DLD1 (cell line): ENCODE results near the gene SCUBE3.

Experiments
- in situ Hi-C: cut with HindIII; loops from 2 replicates; pipeline ENCODE4 v1.10.0; 2017; ENCODE audit warnings: low sequenced_read_pairs

SCUBE3 gene

GRCh38 chr6:35209081-35209480 lies 4.7 kb upstream of the SCUBE3 start:
- in situ Hi-C loops = no loop called here

- in situ Hi-C loops = no loop called here
Measured at GRCh38 chr6:35209622-35210247, 4.0 kb upstream of the SCUBE3 start.

GRCh38 chr6:35213298-35213791 lies 411 bp upstream of the SCUBE3 start:
- in situ Hi-C loops = no loop called here

GRCh38 chr6:35214869-35215664 lies 1.3 kb downstream of the SCUBE3 start:
- in situ Hi-C loops = no loop called here

- in situ Hi-C loops = no loop called here
Measured at GRCh38 chr6:35215665-35216411, 2.1 kb downstream of the SCUBE3 start.

- in situ Hi-C loops = no loop called here
Measured at GRCh38 chr6:35216412-35216732, 2.6 kb downstream of the SCUBE3 start.

- in situ Hi-C loops = no loop called here
Measured at GRCh38 chr6:35216851-35217811, 3.4 kb downstream of the SCUBE3 start.

GRCh38 chr6:35218021-35218420 lies 4.3 kb downstream of the SCUBE3 start:
- in situ Hi-C loops = no loop called here

GRCh38 chr6:35218456-35218855 lies 4.7 kb downstream of the SCUBE3 start:
- in situ Hi-C loops = no loop called here

- in situ Hi-C loops = no loop called here
Measured at GRCh38 chr6:35219683-35220326, 6.0 kb downstream of the SCUBE3 start.

GRCh38 chr6:35220711-35221110 lies 7.0 kb downstream of the SCUBE3 start:
- in situ Hi-C loops = no loop called here

- in situ Hi-C loops = no loop called here
Measured at GRCh38 chr6:35223396-35223795, 9.6 kb downstream of the SCUBE3 start.

GRCh38 chr6:35224720-35225119 lies 11.0 kb downstream of the SCUBE3 start:
- in situ Hi-C loops = no loop called here

- in situ Hi-C loops = no loop called here
Measured at GRCh38 chr6:35228481-35228880, 14.7 kb downstream of the SCUBE3 start.

GRCh38 chr6:35229304-35229703 lies 15.5 kb downstream of the SCUBE3 start:
- in situ Hi-C loops = no loop called here

- in situ Hi-C loops = no loop called here
Measured at GRCh38 chr6:35230498-35230897, 16.7 kb downstream of the SCUBE3 start.

GRCh38 chr6:35230950-35231349 lies 17.2 kb downstream of the SCUBE3 start:
- in situ Hi-C loops = no loop called here

- in situ Hi-C loops = no loop called here
Measured at GRCh38 chr6:35231563-35231962, 17.8 kb downstream of the SCUBE3 start.

GRCh38 chr6:35234901-35235300 lies 21.1 kb downstream of the SCUBE3 start:
- in situ Hi-C loops = no loop called here

GRCh38 chr6:35236223-35236622 lies 22.5 kb downstream of the SCUBE3 start:
- in situ Hi-C loops = no loop called here
